T-helper 22 cell (primary cell): ENCODE data around the gene SH2D3C.

Experiments
- DNase-seq: peaks from one replicate; pipeline ENCODE4 v3.0.0-alpha.2; 2020; ENCODE audit warnings: low read depth

Gene SH2D3C

DNA sequence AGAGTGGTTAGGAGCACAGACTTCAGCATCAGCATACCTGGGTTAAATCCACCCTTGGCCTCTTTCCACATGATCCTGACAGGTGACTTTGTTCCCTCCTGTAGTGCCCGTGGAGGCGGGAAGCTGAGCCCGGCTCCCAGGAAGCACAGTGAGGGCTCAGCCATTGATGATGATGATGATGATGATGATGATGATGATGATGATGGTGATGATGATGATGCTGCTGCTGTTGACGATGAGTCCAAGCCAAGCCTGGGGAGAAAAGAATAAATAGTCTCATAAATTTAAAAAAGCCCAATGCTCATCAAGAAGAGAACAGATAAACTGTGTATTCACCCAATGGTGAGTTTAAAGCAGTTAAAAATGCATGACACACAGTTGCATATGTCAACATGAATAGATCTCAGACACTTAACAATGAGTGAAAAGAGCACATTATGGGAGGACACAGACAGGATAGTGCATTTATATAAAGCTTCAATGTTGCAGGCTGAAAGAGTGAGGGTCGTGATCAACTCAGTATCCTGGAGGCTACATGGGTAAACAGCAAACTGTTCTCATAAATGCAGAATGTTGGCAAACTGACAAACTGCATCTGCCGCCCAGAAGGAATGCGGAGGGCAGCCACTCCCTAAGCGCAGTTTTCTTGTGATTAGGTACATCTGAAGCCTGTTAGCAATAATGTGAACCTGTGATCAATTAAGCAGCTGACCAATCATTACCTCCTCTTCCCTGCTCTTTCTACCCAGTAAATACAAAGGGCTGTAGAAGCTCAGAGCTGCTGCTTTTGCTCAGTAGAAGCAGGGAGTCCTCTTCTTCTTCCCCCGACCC, 83.4 kb downstream of the SH2D3C start:
- DNase-seq, result no peak

DNA sequence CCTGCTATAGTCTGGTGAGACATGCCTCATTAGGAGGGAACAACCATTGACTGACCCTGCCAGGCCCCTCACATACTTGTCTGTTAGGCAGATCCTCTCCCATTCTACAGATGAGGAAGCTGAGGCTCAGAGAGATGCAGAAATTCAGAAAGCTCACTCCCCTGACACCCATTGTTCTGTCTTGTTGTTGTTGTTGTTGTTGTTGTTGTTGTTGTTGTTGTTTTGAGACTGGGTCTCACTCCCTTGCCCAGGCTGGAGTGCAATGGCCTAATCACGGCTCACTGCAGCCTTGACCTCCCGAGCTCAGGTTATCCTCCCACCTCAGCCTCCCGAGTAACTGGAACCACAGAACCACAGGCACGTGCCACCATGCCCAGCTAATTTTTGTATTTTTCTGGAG, 84.8 kb downstream of the SH2D3C start:
- no peak for DNase-seq

- no peak for DNase-seq
Measured at GRCh38 chr9:127693143-127693542, 85.3 kb downstream of the SH2D3C start.

DNA sequence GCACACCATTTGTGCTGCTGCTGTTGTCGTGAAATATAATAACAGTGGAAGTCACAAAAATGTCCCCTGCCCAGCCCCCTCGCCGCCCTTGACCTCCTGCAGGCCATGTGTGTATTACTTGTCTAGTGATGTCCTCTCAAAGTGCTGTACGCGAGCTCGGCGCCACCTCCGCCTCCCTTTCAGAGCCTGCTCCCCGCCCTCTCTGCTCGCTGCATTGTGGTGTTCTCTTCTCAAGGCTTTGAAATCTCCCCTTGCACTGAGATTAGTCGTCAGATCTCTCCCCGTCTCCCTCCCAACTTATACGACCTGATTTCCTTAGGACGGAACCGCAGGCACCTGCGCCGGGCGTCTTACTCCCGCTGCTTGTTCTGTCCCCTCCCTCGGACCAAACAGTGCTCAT, 86.4 kb downstream of the SH2D3C start:
- no peak for DNase-seq

GRCh38 chr9:127690735-127691134, 87.7 kb downstream of the SH2D3C start:
- DNase-seq, result no peak

GRCh38 chr9:127689329-127690000, 89.0 kb downstream of the SH2D3C start:
- no peak for DNase-seq
